ENCODE data around the gene LAMP2. TPM values are rescaled to one million over a fixed set of nuclear protein-coding genes. Genes with fewer than 3 reads are reported as not detected.

LAMP2 gene
- total RNA-seq, 1 donor from 2014 or later, result 64.5 TPM

- no peaks in the 10 kb centered on the region for H3K27me3 Mint-ChIP-seq
- no peak overlapping the region for H3K27ac Mint-ChIP-seq
- no peak for TF ChIP-seq CTCF (IDR thresholded peaks at IDR 0.05; ENCODE audit: unreplicated experiment)
- DNase-seq (ENCODE audit: low spot score, unreplicated experiment), result no peak
- H3K4me3 Mint-ChIP-seq (ENCODE audit: low read depth), result no peak overlapping the region
- peaks cover 5% of the 10 kb centered on the region for H3K4me1 Mint-ChIP-seq (ENCODE audit: low read depth)
- no peaks in the 10 kb centered on the region for H3K36me3 Mint-ChIP-seq (ENCODE audit: insufficient read depth)
- H3K9me3 Mint-ChIP-seq (ENCODE audit: low read depth), result peaks cover 7% of the 10 kb centered on the region
Measured at GRCh38 chrX:120426599-120426998, 42.5 kb downstream of the LAMP2 start.

- Mint-ChIP-seq H3K27ac (no peak overlapping the region), H3K36me3 (ENCODE audit: insufficient read depth) (no peaks in the 10 kb centered on the region), H3K27me3 (no peaks in the 10 kb centered on the region)
Measured at GRCh38 chrX:120419463-120419862, 49.6 kb downstream of the LAMP2 start.

GRCh38 chrX:120408168-120408567 lies 60.9 kb downstream of the LAMP2 start:
- H3K9me3 Mint-ChIP-seq (ENCODE audit: low read depth), result peaks cover 29% of the 10 kb centered on the region
- H3K27me3 Mint-ChIP-seq, result no peaks in the 10 kb centered on the region
- no peak for TF ChIP-seq CTCF (IDR thresholded peaks at IDR 0.05; ENCODE audit: unreplicated experiment)
- H3K4me3 Mint-ChIP-seq (ENCODE audit: low read depth), result no peak overlapping the region
- no peak for DNase-seq (ENCODE audit: low spot score, unreplicated experiment)
- no peaks in the 10 kb centered on the region for H3K36me3 Mint-ChIP-seq (ENCODE audit: insufficient read depth)
- no peak overlapping the region for H3K27ac Mint-ChIP-seq
- no peaks in the 10 kb centered on the region for H3K4me1 Mint-ChIP-seq (ENCODE audit: low read depth)

More at GRCh38 chrX:120419463-120419862, 49.6 kb downstream of the LAMP2 start:
- Mint-ChIP-seq H3K9me3 (ENCODE audit: low read depth) (peaks cover 11% of the 10 kb centered on the region), H3K4me1 (ENCODE audit: low read depth) (no peaks in the 10 kb centered on the region), H3K4me3 (ENCODE audit: low read depth) (no peak overlapping the region)
- TF ChIP-seq CTCF (IDR thresholded peaks at IDR 0.05; ENCODE audit: unreplicated experiment), result no peak
- no peak for DNase-seq (ENCODE audit: low spot score, unreplicated experiment)

- no peak overlapping the region for H3K27ac Mint-ChIP-seq
- H3K36me3 Mint-ChIP-seq (ENCODE audit: insufficient read depth), result no peaks in the 10 kb centered on the region
- H3K4me3 Mint-ChIP-seq (ENCODE audit: low read depth), result no peak overlapping the region
- H3K9me3 Mint-ChIP-seq (ENCODE audit: low read depth), result peaks cover 29% of the 10 kb centered on the region
- H3K4me1 Mint-ChIP-seq (ENCODE audit: low read depth), result no peaks in the 10 kb centered on the region
- H3K27me3 Mint-ChIP-seq, result no peaks in the 10 kb centered on the region
- DNase-seq (ENCODE audit: low spot score, unreplicated experiment), result no peak
- no peak for TF ChIP-seq CTCF (IDR thresholded peaks at IDR 0.05; ENCODE audit: unreplicated experiment)
Measured at GRCh38 chrX:120406638-120407037, 62.5 kb downstream of the LAMP2 start.

- Mint-ChIP-seq H3K36me3 (ENCODE audit: insufficient read depth) (no peaks in the 10 kb centered on the region), H3K4me3 (ENCODE audit: low read depth) (no peak overlapping the region), H3K27ac (no peak overlapping the region), H3K27me3 (no peaks in the 10 kb centered on the region), H3K9me3 (ENCODE audit: low read depth) (peaks cover 12% of the 10 kb centered on the region), H3K4me1 (ENCODE audit: low read depth) (no peaks in the 10 kb centered on the region)
- TF ChIP-seq CTCF (IDR thresholded peaks at IDR 0.05; ENCODE audit: unreplicated experiment), result no peak
- no peak for DNase-seq (ENCODE audit: low spot score, unreplicated experiment)
Measured at GRCh38 chrX:120402369-120402768, 66.7 kb downstream of the LAMP2 start.

All from progenitor cell of endocrine pancreas (in vitro differentiated cells).